Neural cell (in vitro differentiated cells): ENCODE measurements around the gene GPR183.

Source experiments
- CTCF ChIP-seq: fragments of 450-650 bp; IDR thresholded peaks from 2 replicates; pipeline ENCODE4 v1.5.1; 2014; ENCODE audit warnings: antibody characterized with exemption, mild to moderate bottlenecking, moderate library complexity; ENCODE audit not compliant: poor library complexity, severe bottlenecking
- EZH2 ChIP-seq: fragments of 200-600, 300-800 bp; shearing (Covaris generic), sonication (generic); IDR thresholded peaks from 2 replicates; pipeline ENCODE4 v1.6.1; 2014; ENCODE audit warnings: antibody characterized with exemption, low read length, borderline replicate concordance, mild to moderate bottlenecking; ENCODE audit not compliant: insufficient read depth, poor library complexity, severe bottlenecking
- POLR2AphosphoS5 ChIP-seq: IDR thresholded peaks from 2 replicates; pipeline ENCODE4 v1.6.1; 2012

GRCh38 chr13:99271249-99271648 is 36.0 kb downstream of the GPR183 start:
- no peak for TF ChIP-seq CTCF
- no peak for TF ChIP-seq POLR2AphosphoS5
- TF ChIP-seq EZH2 = no peak
